Measurements from ENCODE around the gene VPS72. TPM values are rescaled to one million over a fixed set of nuclear protein-coding genes. Genes with fewer than 3 reads are reported as not detected.

Gene VPS72
- total RNA-seq, 1 experiment from 2014 or later: 68.9 TPM

- ChIA-PET CTCF (no interaction called here), POLR2A (no interaction called here), RAD21 (ENCODE audit: low non-redundant PET in 1 of 2, low total read pairs in 2 of 2, uncharacterized antibody in 2 of 2, unreplicated experiment in 2 of 2) (no interaction called here)
- Histone ChIP-seq H2AFZ (ENCODE audit: low read depth, low read length, poor library complexity, severe bottlenecking) (no peak overlapping the region), H3K4me3 (replicated peaks in 1 of 2; ENCODE audit: low read depth in 1 of 2, low read length in 2 of 2) (peak overlapping the region; percentile 83 to 88), H3K36me3 (ENCODE audit: control insufficient read depth in 1 of 2, insufficient read depth in 2 of 2, low read length in 2 of 2) (peaks cover 7 to 12% of the 10 kb centered on the region in 2 experiments; a peak in 3 of 4 replicates), H3K27me3 (ENCODE audit: insufficient read depth, low read length) (no peaks in the 10 kb centered on the region), H3K27ac (ENCODE audit: low read depth, low read length) (peak overlapping the region; percentile 50), H3K9ac (ENCODE audit: low read length) (peak overlapping the region; percentile 84), H3K9me2 (ENCODE audit: insufficient read depth) (no peaks in the 10 kb centered on the region), H3K9me3 (ENCODE audit: control insufficient read depth in 1 of 2, insufficient read depth in 1 of 2, low read depth in 1 of 2, low read length in 2 of 2) (no peaks in the 10 kb centered on the region), H3K4me1 (ENCODE audit: control insufficient read depth in 1 of 2, insufficient read depth in 2 of 2, low read length in 2 of 2) (peaks cover 11 to 19% of the 10 kb centered on the region in 2 experiments), H4K20me1 (ENCODE audit: insufficient read depth) (no peaks in the 10 kb centered on the region), H3K79me2 (ENCODE audit: insufficient read depth, low read length) (peaks cover 24% of the 10 kb centered on the region; the same call in 1 of the 2 replicates), H3K4me2 (ENCODE audit: low read length) (peak overlapping the region; percentile 85)
- no TSS peak for BruUV-seq (replicated peaks)
- TF ChIP-seq FOSL1 (IDR thresholded peaks at IDR 0.05; ENCODE audit: low read depth) (no peak), MAX (IDR thresholded peaks at IDR 0.05) (no peak), SIN3A (IDR thresholded peaks at IDR 0.05; ENCODE audit: low read depth) (no peak), REST (IDR thresholded peaks at IDR 0.05; ENCODE audit: low read depth) (no peak), ELF1 (IDR thresholded peaks at IDR 0.05; ENCODE audit: borderline replicate concordance, low read depth) (no peak), POLR2A (IDR thresholded peaks at IDR 0.05; ENCODE audit: borderline replicate concordance, extremely low read depth, insufficient read depth, insufficient read length) (no peak), YY1 (IDR thresholded peaks at IDR 0.05; ENCODE audit: extremely low read depth, insufficient replicate concordance, low read depth, low read length) (no peak), CEBPB (IDR thresholded peaks at IDR 0.05; ENCODE audit: low read depth) (no peak)
- ATAC-seq (no peak; the same call in 1 of the 2 replicates), DNase-seq (ENCODE audit: low read depth, low spot score) (no peak)
- intact Hi-C loops (cut with micrococcal nuclease): no loop called here
Observed at GRCh38 chr1:151164732-151165280, 25.2 kb downstream of the VPS72 start.

Measured in HCT116 (cell line).